Measurements from ENCODE around the gene EFNA2.

Gene EFNA2

GRCh38 chr19:1262623-1263123 is 23.0 kb upstream of the EFNA2 start:
- DNase-seq (ENCODE audit: low read depth): no peak
- no peak for TF ChIP-seq CTCF (IDR thresholded peaks at IDR 0.05; ENCODE audit: insufficient read depth, low read depth, low read length, missing control alignments)
- peak overlapping the region; percentile 68 for H3K4me3 ChIP-seq (ENCODE audit: low read length)

DNA sequence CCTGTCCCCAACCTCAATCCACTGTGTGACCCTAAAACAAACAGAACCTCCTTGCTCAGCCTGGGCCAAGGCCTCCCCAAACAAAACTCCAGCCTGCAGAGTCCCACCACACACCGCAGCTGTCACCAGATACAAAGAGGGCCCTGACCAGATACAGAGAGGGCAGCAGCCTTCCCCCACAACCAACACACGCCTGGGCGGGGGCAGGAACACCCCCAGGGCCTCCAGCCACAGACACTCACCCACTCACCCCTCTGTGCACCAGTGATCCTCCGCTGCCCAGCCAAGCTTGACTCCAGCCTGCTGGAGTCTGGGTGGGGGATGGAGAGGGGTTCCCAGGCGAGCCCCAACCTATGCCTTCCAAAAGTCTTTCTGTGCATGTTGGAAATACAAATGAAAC is 22.5 kb upstream of the EFNA2 start:
- DNase-seq (ENCODE audit: low read depth): no peak
- TF ChIP-seq CTCF (IDR thresholded peaks at IDR 0.05; ENCODE audit: insufficient read depth, low read depth, low read length, missing control alignments): no peak
- no peak overlapping the region for H3K4me3 ChIP-seq (ENCODE audit: low read length)

GRCh38 chr19:1264801-1265614 is 20.7 kb upstream of the EFNA2 start:
- DNase-seq (ENCODE audit: low read depth): peak; percentile 88
- TF ChIP-seq CTCF (IDR thresholded peaks at IDR 0.05; ENCODE audit: insufficient read depth, low read depth, low read length, missing control alignments): no peak
- no peak overlapping the region for H3K4me3 ChIP-seq (ENCODE audit: low read length)

GRCh38 chr19:1265615-1266128 is 20.0 kb upstream of the EFNA2 start:
- TF ChIP-seq CTCF (IDR thresholded peaks at IDR 0.05; ENCODE audit: insufficient read depth, low read depth, low read length, missing control alignments): no peak
- peak; percentile 57 for DNase-seq (ENCODE audit: low read depth)
- H3K4me3 ChIP-seq (ENCODE audit: low read length): peak overlapping the region; percentile 39

- no peak for TF ChIP-seq CTCF (IDR thresholded peaks at IDR 0.05; ENCODE audit: insufficient read depth, low read depth, low read length, missing control alignments)
- DNase-seq (ENCODE audit: low read depth): peak; percentile 88
- peak overlapping the region; percentile 39 for H3K4me3 ChIP-seq (ENCODE audit: low read length)
These were observed 19.4 kb upstream of the EFNA2 start for GRCh38 chr19:1266129-1266915.

DNA sequence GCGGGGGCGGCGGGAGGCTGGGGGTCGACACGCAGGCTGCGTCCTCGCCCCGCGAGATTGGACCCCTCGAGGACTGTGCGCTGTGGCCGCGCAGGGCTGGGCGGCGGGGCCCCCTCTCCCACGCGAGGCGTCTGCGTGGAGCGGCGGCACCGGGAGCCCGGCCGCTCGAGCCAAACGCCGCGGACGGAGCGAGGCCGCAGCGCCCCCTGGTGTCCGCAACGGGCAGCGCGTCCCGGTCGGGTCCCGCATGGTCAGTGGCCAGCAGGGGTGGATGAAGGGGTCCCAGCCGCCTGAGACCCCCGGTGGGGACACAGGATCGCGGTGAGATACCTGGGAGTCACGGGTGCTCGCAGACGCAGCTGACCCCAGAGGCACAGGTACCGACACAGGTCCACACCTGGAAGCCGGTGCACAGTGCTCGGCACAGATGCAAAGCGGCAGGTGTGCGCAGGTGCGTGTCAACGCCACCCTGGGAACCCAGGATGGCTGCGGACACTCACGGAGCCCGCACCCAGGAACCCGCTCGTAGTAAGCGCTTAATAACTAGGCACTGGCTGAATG is 18.7 kb upstream of the EFNA2 start:
- DNase-seq (ENCODE audit: low read depth): peak; percentile 56
- peak overlapping the region; percentile 39 for H3K4me3 ChIP-seq (ENCODE audit: low read length)
- peak; percentile 59 for TF ChIP-seq CTCF (IDR thresholded peaks at IDR 0.05; ENCODE audit: insufficient read depth, low read depth, low read length, missing control alignments)
